Measurements from ENCODE around the gene VEGFC.

The VEGFC gene, protein sequence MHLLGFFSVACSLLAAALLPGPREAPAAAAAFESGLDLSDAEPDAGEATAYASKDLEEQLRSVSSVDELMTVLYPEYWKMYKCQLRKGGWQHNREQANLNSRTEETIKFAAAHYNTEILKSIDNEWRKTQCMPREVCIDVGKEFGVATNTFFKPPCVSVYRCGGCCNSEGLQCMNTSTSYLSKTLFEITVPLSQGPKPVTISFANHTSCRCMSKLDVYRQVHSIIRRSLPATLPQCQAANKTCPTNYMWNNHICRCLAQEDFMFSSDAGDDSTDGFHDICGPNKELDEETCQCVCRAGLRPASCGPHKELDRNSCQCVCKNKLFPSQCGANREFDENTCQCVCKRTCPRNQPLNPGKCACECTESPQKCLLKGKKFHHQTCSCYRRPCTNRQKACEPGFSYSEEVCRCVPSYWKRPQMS

DNA sequence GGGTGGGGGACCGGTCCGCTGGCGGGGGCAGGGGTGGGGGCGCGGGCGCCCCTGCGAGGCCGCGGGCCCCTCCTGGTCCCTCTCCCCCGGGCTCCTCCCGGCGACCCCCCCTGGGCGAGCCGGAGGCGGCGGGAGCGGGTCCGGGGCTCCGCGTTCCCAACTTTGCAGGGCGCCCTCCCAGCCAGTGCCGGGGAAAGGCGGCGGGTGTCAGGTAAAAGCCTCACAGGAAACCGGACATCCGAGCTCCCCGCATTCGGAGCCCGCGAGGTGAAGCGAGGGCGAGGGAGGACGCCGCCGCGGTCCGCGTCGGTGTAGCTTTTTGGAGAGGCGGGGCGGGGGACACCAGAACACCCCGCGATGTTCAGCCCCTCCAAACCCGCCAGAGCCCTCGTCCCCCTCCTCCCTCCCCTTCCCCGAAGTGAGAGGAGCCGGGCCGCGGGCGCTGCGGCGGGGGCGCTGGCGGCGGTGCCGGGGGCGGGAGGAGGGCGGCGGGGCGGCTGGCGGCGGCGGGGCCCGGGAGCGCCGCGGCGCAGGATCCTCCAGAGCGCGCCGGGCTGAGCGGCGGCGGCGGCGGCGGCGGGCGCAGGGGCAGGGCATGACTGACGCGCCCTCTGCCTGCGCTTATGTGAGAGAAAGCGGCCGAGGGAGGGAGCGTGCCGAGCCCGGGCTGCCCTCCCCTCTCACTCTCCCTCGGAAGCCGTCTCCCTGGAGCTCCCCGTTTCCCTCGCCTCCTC is at the start of gene VEGFC:
VEGFC (minus strand) TSS at position 597 of the 734 bp plus-strand sequence. CDS start 611 bp downstream, outside the sequence.
- TF ChIP-seq, protein P1, sequence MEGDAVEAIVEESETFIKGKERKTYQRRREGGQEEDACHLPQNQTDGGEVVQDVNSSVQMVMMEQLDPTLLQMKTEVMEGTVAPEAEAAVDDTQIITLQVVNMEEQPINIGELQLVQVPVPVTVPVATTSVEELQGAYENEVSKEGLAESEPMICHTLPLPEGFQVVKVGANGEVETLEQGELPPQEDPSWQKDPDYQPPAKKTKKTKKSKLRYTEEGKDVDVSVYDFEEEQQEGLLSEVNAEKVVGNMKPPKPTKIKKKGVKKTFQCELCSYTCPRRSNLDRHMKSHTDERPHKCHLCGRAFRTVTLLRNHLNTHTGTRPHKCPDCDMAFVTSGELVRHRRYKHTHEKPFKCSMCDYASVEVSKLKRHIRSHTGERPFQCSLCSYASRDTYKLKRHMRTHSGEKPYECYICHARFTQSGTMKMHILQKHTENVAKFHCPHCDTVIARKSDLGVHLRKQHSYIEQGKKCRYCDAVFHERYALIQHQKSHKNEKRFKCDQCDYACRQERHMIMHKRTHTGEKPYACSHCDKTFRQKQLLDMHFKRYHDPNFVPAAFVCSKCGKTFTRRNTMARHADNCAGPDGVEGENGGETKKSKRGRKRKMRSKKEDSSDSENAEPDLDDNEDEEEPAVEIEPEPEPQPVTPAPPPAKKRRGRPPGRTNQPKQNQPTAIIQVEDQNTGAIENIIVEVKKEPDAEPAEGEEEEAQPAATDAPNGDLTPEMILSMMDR (IDR thresholded peaks at IDR 0.05) = no peak
- Mint-ChIP-seq H3K27ac (no peak within 1 kb of the TSS), H3K4me3 (peak within 1 kb of the TSS; percentile 83), H3K9me3 (no peaks in the 10 kb centered on the region), H3K4me1 (peaks cover 7% of the 10 kb centered on the region), H3K27me3 (ENCODE audit: low read depth, poor library complexity) (peaks cover 51% of the 10 kb centered on the region), H3K36me3 (ENCODE audit: low read depth) (no peaks in the 10 kb centered on the region)
- peak; percentile 80 for DNase-seq

DNA sequence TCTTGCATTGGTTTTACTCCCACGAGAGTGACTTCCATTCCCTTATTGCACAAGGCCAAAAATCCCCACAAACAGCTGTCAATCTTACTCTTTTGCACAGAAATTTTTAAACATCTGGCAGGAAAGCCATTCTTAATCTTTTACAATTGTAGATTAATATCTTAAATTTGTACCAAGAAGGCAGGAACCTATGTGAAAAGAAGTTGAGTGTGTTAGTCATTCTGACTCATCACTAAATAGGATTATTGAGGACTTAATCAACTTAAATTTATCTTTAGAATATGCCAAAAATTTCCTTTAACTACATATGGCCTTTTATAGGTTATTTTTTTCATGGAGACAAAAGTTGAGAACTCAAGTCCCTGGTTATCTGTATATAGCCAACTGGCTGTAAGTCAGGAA is 49.0 kb upstream of the VEGFC start:
- Mint-ChIP-seq H3K4me3 (no peak overlapping the region), H3K27me3 (ENCODE audit: low read depth, poor library complexity) (peaks cover 3% of the 10 kb centered on the region), H3K4me1 (peaks cover 6% of the 10 kb centered on the region), H3K27ac (no peak overlapping the region), H3K9me3 (no peaks in the 10 kb centered on the region), H3K36me3 (ENCODE audit: low read depth) (no peaks in the 10 kb centered on the region)
- DNase-seq = no peak
- TF ChIP-seq, protein P1 (IDR thresholded peaks at IDR 0.05) = no peak

DNA sequence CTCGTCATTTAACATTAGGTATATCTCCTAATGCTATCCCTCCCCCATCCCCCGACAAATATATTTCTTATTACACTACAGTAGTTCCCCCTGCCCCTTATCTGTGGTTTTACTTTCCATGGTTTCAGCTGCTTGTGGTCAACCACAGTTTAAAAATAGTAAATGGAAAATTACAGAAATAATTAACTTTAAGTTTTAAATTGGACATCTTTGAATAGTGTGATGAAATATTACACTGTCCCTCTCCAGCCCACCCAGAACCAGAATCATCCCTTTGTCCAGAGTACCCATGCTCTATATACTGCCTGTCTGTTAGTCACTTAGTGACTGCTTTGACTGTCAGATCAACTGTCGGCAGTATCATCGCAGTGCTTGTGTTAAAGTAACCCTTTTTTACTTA is 47.4 kb upstream of the VEGFC start:
- H3K4me1 Mint-ChIP-seq = peaks cover 6% of the 10 kb centered on the region
- no peak for DNase-seq
- H3K36me3 Mint-ChIP-seq (ENCODE audit: low read depth) = no peaks in the 10 kb centered on the region
- no peak overlapping the region for H3K27ac Mint-ChIP-seq
- H3K9me3 Mint-ChIP-seq = no peaks in the 10 kb centered on the region
- H3K27me3 Mint-ChIP-seq (ENCODE audit: low read depth, poor library complexity) = peaks cover 3% of the 10 kb centered on the region
- no peak overlapping the region for H3K4me3 Mint-ChIP-seq
- TF ChIP-seq, protein P1 (IDR thresholded peaks at IDR 0.05) = no peak

DNA sequence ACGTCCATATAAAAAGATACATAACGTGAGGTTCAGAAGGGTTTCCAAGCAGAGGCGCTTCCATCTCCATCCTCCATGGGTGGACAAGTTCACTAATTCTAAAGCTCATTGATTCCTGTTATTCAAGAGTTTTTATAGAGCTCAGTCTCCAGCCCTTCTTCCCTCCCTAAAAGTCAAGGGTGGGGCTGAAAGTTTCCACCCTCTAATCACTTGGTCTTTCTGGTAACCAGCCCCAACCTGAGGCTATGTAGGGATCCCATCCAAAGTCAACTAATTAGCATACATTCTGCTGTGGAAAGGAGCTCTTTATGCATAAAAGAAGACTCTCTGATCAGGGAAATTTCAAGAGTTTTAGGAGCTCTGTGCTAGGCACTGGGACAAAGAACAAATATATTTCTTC is 46.9 kb upstream of the VEGFC start:
- peak overlapping the region; percentile 54 for H3K27ac Mint-ChIP-seq
- H3K9me3 Mint-ChIP-seq = no peaks in the 10 kb centered on the region

DNA sequence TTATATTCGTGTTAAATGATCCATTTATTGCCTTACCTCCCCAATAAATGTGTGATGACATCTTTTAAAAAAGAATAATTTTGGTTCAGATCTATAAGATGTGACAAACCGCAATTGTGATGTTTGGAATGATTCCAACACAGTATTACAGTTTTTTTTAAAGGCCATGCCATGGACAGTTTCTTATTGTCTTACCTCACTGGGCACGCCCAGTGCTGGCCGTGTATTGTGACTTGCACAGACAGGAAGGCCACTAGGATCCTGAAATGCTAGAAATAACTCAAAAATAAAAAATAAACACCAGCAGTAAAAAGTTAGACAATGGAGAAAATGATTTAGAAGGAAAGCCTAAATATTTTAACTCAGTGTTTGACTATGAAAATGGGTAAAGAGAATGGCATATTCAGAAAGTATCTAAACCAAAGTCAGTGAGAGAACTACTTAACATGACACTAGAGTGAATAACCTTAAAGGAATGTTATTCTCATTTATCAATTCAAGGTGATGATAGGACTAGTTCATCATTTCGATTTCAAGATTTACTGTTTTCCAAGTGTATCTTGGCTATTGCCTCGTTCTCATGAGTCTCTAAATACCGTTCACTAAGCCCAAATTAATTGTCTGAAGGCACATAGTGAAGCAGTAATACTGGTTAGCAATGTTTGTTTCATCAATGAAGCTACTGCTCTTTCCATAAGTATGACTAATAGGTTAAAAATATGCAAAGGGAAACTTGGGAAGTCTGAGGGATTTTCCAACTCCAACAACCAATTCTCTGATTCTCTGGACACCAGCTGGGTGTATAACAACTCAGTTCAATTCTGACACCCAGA is 46.1 kb upstream of the VEGFC start:
- DNase-seq = no peak
- Mint-ChIP-seq H3K4me1 (peaks cover 7% of the 10 kb centered on the region), H3K36me3 (ENCODE audit: low read depth) (no peaks in the 10 kb centered on the region), H3K27me3 (ENCODE audit: low read depth, poor library complexity) (peaks cover 3% of the 10 kb centered on the region), H3K4me3 (no peak overlapping the region), H3K27ac (no peak overlapping the region), H3K9me3 (no peaks in the 10 kb centered on the region)
- TF ChIP-seq, protein P1 (IDR thresholded peaks at IDR 0.05) = no peak

More for the DNA sequence above, 46.9 kb upstream of the VEGFC start:
- H3K27me3 Mint-ChIP-seq (ENCODE audit: low read depth, poor library complexity) = peaks cover 3% of the 10 kb centered on the region
- peaks cover 6% of the 10 kb centered on the region for H3K4me1 Mint-ChIP-seq
- TF ChIP-seq, protein P1 (IDR thresholded peaks at IDR 0.05) = no peak
- H3K4me3 Mint-ChIP-seq = no peak overlapping the region
- DNase-seq = no peak
- H3K36me3 Mint-ChIP-seq (ENCODE audit: low read depth) = no peaks in the 10 kb centered on the region
